Stimulated activated naive B cell treated with anti-CD40 and anti-IgM and Interleukin-4, amounts not matched to agents 10 μg/mL and 1 μg/mL and 100 μg/mL, for 72 hours (primary cell): Measurements from ENCODE around the gene KMT2B.
A peak's percentile ranks its signal among the peaks of the same experiment; 100 is the strongest.

Experiments used
- ATAC-seq, 2 donors: fragments of 150-1000 bp; cut with Tn5 transposase; replicated peaks; 2 replicates each; pipeline ENCODE4 v1.10.0; 2021; ENCODE audit warnings: moderate library complexity in 1 of 2
- DNase-seq: peaks from one replicate; pipeline ENCODE4 v3.0.0; 2021
- H3K27ac Mint-ChIP-seq: one replicate; pipeline ENCODE4 v1.8.0; 2022; ENCODE audit warnings: mild to moderate bottlenecking, mixed read lengths
- H3K27me3 Mint-ChIP-seq, 2 donors: one replicate each; pipeline ENCODE4 v1.8.0; 2022; ENCODE audit warnings: mixed read lengths in 2 of 2
- H3K36me3 Mint-ChIP-seq, 2 donors: one replicate each; pipeline ENCODE4 v1.8.0; 2022; ENCODE audit warnings: mixed read lengths in 2 of 2, mild to moderate bottlenecking in 1 of 2
- H3K4me1 Mint-ChIP-seq, 2 donors: one replicate each; pipeline ENCODE4 v1.8.0; 2022; ENCODE audit warnings: mixed read lengths in 2 of 2, mild to moderate bottlenecking in 1 of 2
- H3K4me3 Mint-ChIP-seq, 2 donors: one replicate each; pipeline ENCODE4 v1.8.0; 2022; ENCODE audit warnings: mild to moderate bottlenecking in 2 of 2, mixed read lengths in 2 of 2, moderate library complexity in 1 of 2
- H3K9me3 Mint-ChIP-seq, 2 donors: one replicate each; pipeline ENCODE4 v1.8.0; 2022; ENCODE audit warnings: mixed read lengths in 2 of 2, mild to moderate bottlenecking in 1 of 2

Gene KMT2B

GRCh38 chr19:35738887-35739229, 21.1 kb downstream of the KMT2B start:
- H3K4me3 Mint-ChIP-seq, result peak overlapping the region; percentile 40 to 57
- ATAC-seq (no peak), DNase-seq (no peak)
- peaks cover 62 to 76% of the 10 kb centered on the region in 2 donors for H3K36me3 Mint-ChIP-seq
- no peaks in the 10 kb centered on the region for H3K27me3 Mint-ChIP-seq
- no peaks in the 10 kb centered on the region for H3K9me3 Mint-ChIP-seq
- H3K4me1 Mint-ChIP-seq, result peaks cover 43 to 78% of the 10 kb centered on the region in 2 donors
- peak overlapping the region; percentile 92 for H3K27ac Mint-ChIP-seq

- H3K4me1 Mint-ChIP-seq, result peaks cover 44 to 78% of the 10 kb centered on the region in 2 donors
- no peak for DNase-seq
- H3K27ac Mint-ChIP-seq, result peak overlapping the region; percentile 73
- peaks cover 60 to 76% of the 10 kb centered on the region in 2 donors for H3K36me3 Mint-ChIP-seq
- no peak for ATAC-seq
- peak overlapping the region; percentile 96 to 97 for H3K4me3 Mint-ChIP-seq
- H3K27me3 Mint-ChIP-seq, result no peaks in the 10 kb centered on the region
- H3K9me3 Mint-ChIP-seq, result no peaks in the 10 kb centered on the region
Observed at GRCh38 chr19:35739275-35740107, 21.7 kb downstream of the KMT2B start.

- Mint-ChIP-seq H3K9me3 (no peaks in the 10 kb centered on the region), H3K27ac (peak overlapping the region; percentile 98), H3K27me3 (no peaks in the 10 kb centered on the region), H3K36me3 (peaks cover 55 to 74% of the 10 kb centered on the region in 2 donors), H3K4me3 (peak overlapping the region; percentile 96 to 97), H3K4me1 (peaks cover 44 to 73% of the 10 kb centered on the region in 2 donors)
- no peak for DNase-seq
- ATAC-seq, result peak; percentile 8 to 10
Observed at GRCh38 chr19:35740108-35740422, 22.3 kb downstream of the KMT2B start.

- H3K27me3 Mint-ChIP-seq, result no peaks in the 10 kb centered on the region
- no peaks in the 10 kb centered on the region for H3K9me3 Mint-ChIP-seq
- DNase-seq (peak; percentile 95), ATAC-seq (peak; percentile 66 to 67)
- peaks cover 51 to 72% of the 10 kb centered on the region in 2 donors for H3K36me3 Mint-ChIP-seq
- peak overlapping the region; percentile 96 to 97 for H3K4me3 Mint-ChIP-seq
- peaks cover 41 to 71% of the 10 kb centered on the region in 2 donors for H3K4me1 Mint-ChIP-seq
- H3K27ac Mint-ChIP-seq, result peak overlapping the region; percentile 98
Observed at GRCh38 chr19:35740423-35741202, 22.8 kb downstream of the KMT2B start.

- Mint-ChIP-seq H3K4me3 (peak overlapping the region; percentile 96 to 98), H3K9me3 (no peaks in the 10 kb centered on the region), H3K27ac (peak overlapping the region; percentile 98), H3K36me3 (peaks cover 50 to 73% of the 10 kb centered on the region in 2 donors), H3K4me1 (peaks cover 43 to 73% of the 10 kb centered on the region in 2 donors), H3K27me3 (no peaks in the 10 kb centered on the region)
- ATAC-seq (no peak), DNase-seq (no peak)
Observed at GRCh38 chr19:35741203-35741515, 23.4 kb downstream of the KMT2B start.

GRCh38 chr19:35742121-35742724, 24.4 kb downstream of the KMT2B start, which contains the start of gene IGFLR1:
Gene IGFLR1 (minus strand): TSS chr19:35742452. CDS start chr19:35741180, 1,272 bp downstream.
- ATAC-seq (peak; percentile 37 to 41), DNase-seq (peak; percentile 90)
- Mint-ChIP-seq H3K27me3 (no peaks in the 10 kb centered on the region), H3K27ac (peak within 1 kb of the TSS; percentile 98), H3K4me3 (peak within 1 kb of the TSS; percentile 96 to 98), H3K36me3 (peaks cover 42 to 63% of the 10 kb centered on the region in 2 donors), H3K9me3 (no peaks in the 10 kb centered on the region), H3K4me1 (peaks cover 37 to 71% of the 10 kb centered on the region in 2 donors)

- peaks cover 33 to 68% of the 10 kb centered on the region in 2 donors for H3K4me1 Mint-ChIP-seq
- H3K27ac Mint-ChIP-seq, result peak overlapping the region; percentile 100
- H3K27me3 Mint-ChIP-seq, result no peaks in the 10 kb centered on the region
- ATAC-seq, result no peak
- no peak for DNase-seq
- H3K36me3 Mint-ChIP-seq, result peaks cover 34 to 51% of the 10 kb centered on the region in 2 donors
- peaks cover 0 to 1% of the 10 kb centered on the region in 2 donors for H3K9me3 Mint-ChIP-seq
- H3K4me3 Mint-ChIP-seq, result peak overlapping the region; percentile 96 to 98
Observed at GRCh38 chr19:35743640-35744429, 26.0 kb downstream of the KMT2B start.

- no peaks in the 10 kb centered on the region for H3K27me3 Mint-ChIP-seq
- DNase-seq (peak; percentile 92), ATAC-seq (peak; percentile 52 to 58)
- peak overlapping the region; percentile 100 for H3K27ac Mint-ChIP-seq
- peak overlapping the region; percentile 96 to 98 for H3K4me3 Mint-ChIP-seq
- H3K36me3 Mint-ChIP-seq, result peaks cover 33 to 43% of the 10 kb centered on the region in 2 donors
- H3K4me1 Mint-ChIP-seq, result peaks cover 32 to 68% of the 10 kb centered on the region in 2 donors
- H3K9me3 Mint-ChIP-seq, result peaks cover 0 to 1% of the 10 kb centered on the region in 2 donors
Observed at GRCh38 chr19:35744430-35745327, 26.9 kb downstream of the KMT2B start.

GRCh38 chr19:35745328-35746086, 27.7 kb downstream of the KMT2B start, which contains the start of the genes PSENEN and U2AF1L4:
Gene PSENEN (plus strand): TSS chr19:35745651. CDS start chr19:35745931, 280 bp downstream.
Gene U2AF1L4 (minus strand): TSS chr19:35745418. CDS start chr19:35745391, 27 bp downstream.
- peaks cover 35 to 70% of the 10 kb centered on the region in 2 donors for H3K4me1 Mint-ChIP-seq
- no peaks in the 10 kb centered on the region for H3K27me3 Mint-ChIP-seq
- peaks cover 30 to 39% of the 10 kb centered on the region in 2 donors for H3K36me3 Mint-ChIP-seq
- peak within 1 kb of the TSS; percentile 96 to 98 for H3K4me3 Mint-ChIP-seq
- DNase-seq (peak; percentile 98), ATAC-seq (peak; percentile 49 to 55)
- H3K27ac Mint-ChIP-seq, result peak within 1 kb of the TSS; percentile 100
- peaks cover 0 to 1% of the 10 kb centered on the region in 2 donors for H3K9me3 Mint-ChIP-seq

- peaks cover 25 to 33% of the 10 kb centered on the region in 2 donors for H3K36me3 Mint-ChIP-seq
- H3K27me3 Mint-ChIP-seq, result no peaks in the 10 kb centered on the region
- peaks cover 31 to 65% of the 10 kb centered on the region in 2 donors for H3K4me1 Mint-ChIP-seq
- H3K9me3 Mint-ChIP-seq, result peaks cover 0 to 1% of the 10 kb centered on the region in 2 donors
- H3K4me3 Mint-ChIP-seq, result peak overlapping the region; percentile 96 to 98
- DNase-seq (no peak), ATAC-seq (no peak)
- peak overlapping the region; percentile 100 for H3K27ac Mint-ChIP-seq
Observed at GRCh38 chr19:35746087-35746462, 28.3 kb downstream of the KMT2B start.

- DNase-seq (no peak), ATAC-seq (no peak)
- Mint-ChIP-seq H3K27me3 (no peaks in the 10 kb centered on the region), H3K4me1 (peaks cover 31 to 65% of the 10 kb centered on the region in 2 donors), H3K4me3 (peak overlapping the region; percentile 96 to 98), H3K36me3 (peaks cover 24 to 32% of the 10 kb centered on the region in 2 donors), H3K27ac (peak overlapping the region; percentile 100), H3K9me3 (peaks cover 0 to 1% of the 10 kb centered on the region in 2 donors)
Observed at GRCh38 chr19:35746531-35746930, 28.7 kb downstream of the KMT2B start.
